GM12865 (cell line): ENCODE measurements around the gene ADAMTS17.

ENCODE experiments used
- DNase-seq: peaks from one replicate; pipeline ENCODE4 v3.0.0; 2010; ENCODE audit warnings: low read depth
- H3K4me3 ChIP-seq: 2 replicates; pipeline ENCODE4 v1.5.1; 2011; ENCODE audit warnings: mild to moderate bottlenecking, low read depth, low read length, control low read depth
- CTCF ChIP-seq: IDR thresholded peaks from 2 replicates; pipeline ENCODE4 v1.5.1; 2011; ENCODE audit warnings: low read length, control low read depth, low read depth, inconsistent platforms; ENCODE audit not compliant: insufficient read depth; ENCODE audit errors: missing control alignments

The ADAMTS17 gene

GRCh38 chr15:100334905-100335304, 6.9 kb downstream of the ADAMTS17 start:
- DNase-seq = no peak
- TF ChIP-seq CTCF = no peak
- H3K4me3 ChIP-seq = no peak overlapping the region

- TF ChIP-seq CTCF = no peak
- H3K4me3 ChIP-seq = no peak overlapping the region
- no peak for DNase-seq
These were observed 7.3 kb downstream of the ADAMTS17 start for GRCh38 chr15:100334456-100334855.

GRCh38 chr15:100334015-100334414, 7.8 kb downstream of the ADAMTS17 start:
- no peak for TF ChIP-seq CTCF
- no peak overlapping the region for H3K4me3 ChIP-seq
- no peak for DNase-seq

- no peak overlapping the region for H3K4me3 ChIP-seq
- no peak for DNase-seq
- no peak for TF ChIP-seq CTCF
These were observed 8.5 kb downstream of the ADAMTS17 start for GRCh38 chr15:100333236-100333635.

GRCh38 chr15:100332721-100333120, 9.1 kb downstream of the ADAMTS17 start:
- no peak overlapping the region for H3K4me3 ChIP-seq
- no peak for DNase-seq
- TF ChIP-seq CTCF = no peak

- no peak overlapping the region for H3K4me3 ChIP-seq
- no peak for DNase-seq
- no peak for TF ChIP-seq CTCF
These were observed 9.5 kb downstream of the ADAMTS17 start for GRCh38 chr15:100332231-100332630.

- no peak for TF ChIP-seq CTCF
- DNase-seq = peak; percentile 34
- no peak overlapping the region for H3K4me3 ChIP-seq
These were observed 11.1 kb downstream of the ADAMTS17 start for GRCh38 chr15:100330629-100331215.
